Stomach (tissue), 9 donors: ENCODE measurements around the gene HPS1. TPM values are rescaled to one million over a fixed set of nuclear protein-coding genes. Genes with fewer than 3 reads are reported as not detected.

Experiments used
- DNase-seq, 2 donors: peaks; one replicate each; pipeline versions ENCODE4 v3.0.0 to v3.0.0-alpha.2; 2013 to 2019
- H3K27ac ChIP-seq, 5 donors: fragments of 200-600 bp in 4 of 5; sonication (generic) in 4 of 5; one replicate each; pipeline ENCODE4 v1.5.1; 2013 to 2019; ENCODE audit warnings: mild to moderate bottlenecking in 1 of 5, moderate library complexity in 1 of 5
- H3K27me3 ChIP-seq, 3 donors: fragments of 200-600 bp; sonication (generic); one replicate each; pipeline ENCODE4 v1.5.1; 2017 to 2019; ENCODE audit warnings: mixed run types in 1 of 3
- H3K36me3 ChIP-seq, 4 donors: fragments of 200-600 bp; sonication (generic); 1 replicate in 3 of 4; 2 replicates in 1 of 4; pipeline ENCODE4 v1.5.1; 2016 to 2019
- H3K4me1 ChIP-seq, 4 donors: fragments of 200-600 bp; sonication (generic); one replicate each; pipeline ENCODE4 v1.5.1; 2016 to 2019
- H3K4me3 ChIP-seq, 4 donors: fragments of 200-600 bp; sonication (generic) in 3 of 4; one replicate each; pipeline ENCODE4 v1.5.1; 2016 to 2019; ENCODE audit warnings: mild to moderate bottlenecking in 1 of 4
- H3K9me3 ChIP-seq, 4 donors: fragments of 200-600 bp; sonication (generic); one replicate each; pipeline ENCODE4 v1.5.1; 2016 to 2019
- CTCF ChIP-seq, 7 experiments: fragments of 450-650 bp in 4 of 7; fragments of 200-600 bp in 3 of 7; sonication (generic) in 3 of 7; IDR thresholded peaks; one replicate each; pipeline ENCODE4 v1.5.1; 2016 to 2019; ENCODE audit warnings: antibody characterized with exemption in 7 of 7, control low read depth in 2 of 7, mild to moderate bottlenecking in 1 of 7
- EP300 ChIP-seq: sonication (generic); formaldehyde crosslinking; IDR thresholded peaks from one replicate; pipeline ENCODE4 v1.6.1; 2017; ENCODE audit warnings: antibody characterized with exemption
- POLR2A ChIP-seq, 4 donors: fragments of 450-650 bp; IDR thresholded peaks; one replicate each; pipeline ENCODE4 v1.6.1; 2016; ENCODE audit warnings: antibody characterized with exemption in 4 of 4, control low read depth in 2 of 4, mild to moderate bottlenecking in 1 of 4, moderate library complexity in 1 of 4
- POLR2AphosphoS5 ChIP-seq, 3 donors: sonication (generic); formaldehyde crosslinking; IDR thresholded peaks; one replicate each; pipeline ENCODE4 v1.6.1; 2016; ENCODE audit warnings: antibody characterized with exemption in 3 of 3
- WGBS, 5 donors: extraction: QIAGEN DNeasy Blood & Tissue Kit in 3 of 5; methylation state at CpG; one replicate each; pipeline versions ENCODE4 v1.1.5 to v1.1.7; 2013 to 2018; 5-methylcytosine and 5-hydroxymethylcytosine counted together
- intact Hi-C: fragments of 100-400 bp; cut with DNase I; formaldehyde crosslinking; loops from one replicate; pipeline ENCODE4 v1.15.1; 2023; ENCODE audit warnings: low total_unique reads
- polyA plus RNA-seq, 3 donors: library from polyadenylated mRNA; stranded (reverse); fragments of 200-250 nt; gene quantifications; one replicate each; pipeline ENCODE4 v1.2.3, GENCODE V29; 2013
- total RNA-seq, 5 donors: library from RNA; depleted of rRNA; stranded (reverse); fragments of >200 nt; gene quantifications; one replicate each; pipeline versions ENCODE4 v1.1.0 to v1.2.3, GENCODE V29; 2014 to 2016
- donor health status: healthy with polysubstance abuse.
- donor health status: Bipolar disorder and iron deficiency.
- donor health status: healthy.

Gene HPS1
- total and polyA plus RNA-seq, 8 donors, result 15.1 to 140 (median 49.1) TPM

DNA sequence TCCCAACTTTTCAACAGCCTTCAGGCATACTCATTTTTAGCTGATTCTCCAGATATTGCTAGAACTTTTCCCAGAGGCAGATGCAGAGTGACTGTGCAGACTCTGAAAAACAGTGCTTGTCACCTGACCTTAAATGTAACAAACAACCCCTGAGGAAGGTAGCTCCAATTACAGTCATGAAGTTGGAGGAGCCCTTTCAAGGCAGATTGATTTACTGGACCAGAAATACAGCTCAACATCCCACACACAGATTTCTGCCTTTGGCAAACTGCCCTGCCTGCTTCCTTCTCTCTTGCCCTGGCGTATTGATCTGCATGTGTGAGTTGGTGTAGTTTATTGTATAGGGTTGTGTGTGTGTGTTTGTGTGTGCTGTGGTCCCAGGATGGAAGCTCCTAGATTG is 70.2 kb downstream of the HPS1 start:
- Histone ChIP-seq H3K27me3 (no peaks in the 10 kb centered on the region), H3K36me3 (peaks cover 0 to 10% (median 0%) of the 10 kb centered on the region in 4 donors), H3K4me3 (no peak overlapping the region), H3K4me1 (peaks cover 0 to 11% (median 0%) of the 10 kb centered on the region in 4 donors), H3K27ac (no peak overlapping the region), H3K9me3 (peaks cover 0 to 6% (median 5%) of the 10 kb centered on the region in 4 donors)
- intact Hi-C loops, result no loop called here
- 65 to 93% (median 76%) methylated on average over 1 of the region's 1 CpG for WGBS, 5 donors
- no peak for TF ChIP-seq EP300
- no peak for TF ChIP-seq CTCF (IDR thresholded peaks at IDR 0.05)
- no peak for TF ChIP-seq POLR2A (IDR thresholded peaks at IDR 0.05)
- TF ChIP-seq POLR2AphosphoS5 (IDR thresholded peaks at IDR 0.05), result no peak
- no peak for DNase-seq

DNA sequence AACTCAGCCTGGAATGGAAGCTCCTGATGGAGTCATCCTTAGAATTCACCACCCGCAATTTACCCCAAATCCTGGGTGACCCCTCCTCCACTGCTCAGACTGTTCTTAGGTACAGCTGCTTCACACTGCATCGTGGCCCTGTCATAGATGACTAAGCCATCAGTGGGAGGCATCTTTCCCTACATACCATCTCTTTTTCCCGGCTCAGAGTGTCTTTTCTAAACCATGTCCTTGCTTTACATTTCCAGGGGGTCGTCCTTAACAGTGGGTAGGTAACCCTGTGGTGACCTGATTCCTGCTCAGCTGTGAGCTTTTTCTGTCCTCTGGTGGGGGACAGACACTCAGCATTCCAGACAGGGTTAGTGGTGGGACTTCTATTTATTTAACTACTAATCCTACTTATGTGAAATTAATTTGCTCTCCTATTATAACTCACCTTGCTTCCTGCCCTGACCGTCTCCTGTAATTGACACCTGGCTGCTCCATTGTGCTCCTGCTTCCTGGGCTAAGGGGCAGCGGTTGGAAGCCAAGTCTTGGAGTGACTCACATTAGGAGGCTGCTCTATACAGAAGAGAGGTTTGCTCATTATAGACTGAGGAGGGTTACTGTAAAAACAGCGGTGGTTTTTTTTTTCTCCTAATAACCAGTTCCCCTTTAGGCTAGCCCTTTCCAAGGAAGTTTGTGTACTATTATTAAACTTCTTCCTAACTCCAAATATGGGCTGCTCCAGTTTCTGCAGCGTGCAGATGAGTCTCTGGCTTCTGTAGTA is 72.3 kb downstream of the HPS1 start:
- DNase-seq, result no peak
- Histone ChIP-seq H3K36me3 (peaks cover 0 to 9% (median 0%) of the 10 kb centered on the region in 4 donors), H3K27ac (no peak overlapping the region), H3K4me3 (no peak overlapping the region), H3K4me1 (peaks cover 0 to 11% (median 0%) of the 10 kb centered on the region in 4 donors), H3K9me3 (peaks cover 0 to 6% (median 5%) of the 10 kb centered on the region in 4 donors), H3K27me3 (no peaks in the 10 kb centered on the region)
- 43 to 49% (median 46%) methylated on average over 8 of the region's 8 CpGs for WGBS, 5 donors
- intact Hi-C loops, result no loop called here
- TF ChIP-seq CTCF (IDR thresholded peaks at IDR 0.05), result no peak
- TF ChIP-seq EP300, result no peak
- TF ChIP-seq POLR2A (IDR thresholded peaks at IDR 0.05), result no peak
- TF ChIP-seq POLR2AphosphoS5 (IDR thresholded peaks at IDR 0.05), result no peak

DNA sequence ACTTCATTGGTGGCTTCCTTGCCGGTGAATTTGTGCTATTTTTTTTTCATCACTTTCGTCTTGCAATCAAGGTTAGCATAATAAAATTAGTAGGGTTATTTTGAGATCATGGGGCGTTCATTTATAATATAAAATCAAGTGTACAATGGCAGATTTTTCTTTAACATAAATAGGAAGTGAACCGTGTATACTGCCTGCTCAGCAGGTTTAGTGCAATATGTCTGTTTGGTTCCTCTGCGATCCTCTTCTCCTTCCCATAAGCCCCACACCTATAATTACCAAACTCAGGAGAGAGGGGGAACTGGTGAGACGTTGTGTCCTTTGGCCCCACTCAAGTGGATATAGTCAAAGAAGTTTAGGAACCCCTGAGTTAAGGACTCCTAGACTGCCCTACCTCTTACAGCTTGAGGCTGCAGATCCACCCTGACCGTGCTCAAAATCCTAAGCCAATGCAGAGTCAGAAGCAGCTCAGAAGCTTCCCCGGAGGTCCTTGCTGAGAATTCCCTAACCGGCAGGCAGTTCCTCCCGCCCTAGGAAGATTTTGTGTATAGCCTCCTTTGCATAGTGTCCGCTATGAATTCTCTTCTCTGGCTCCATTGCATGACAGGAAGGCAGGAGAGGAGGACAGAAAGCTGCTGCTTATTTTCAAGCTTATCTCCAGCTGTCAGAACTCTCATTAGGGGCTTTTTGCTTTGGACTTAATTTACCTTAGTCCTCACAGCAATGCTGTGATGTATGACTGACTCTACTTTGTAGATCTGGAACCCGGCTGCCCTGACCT is 73.3 kb downstream of the HPS1 start:
- H3K9me3 ChIP-seq, result peaks cover 0 to 6% (median 5%) of the 10 kb centered on the region in 4 donors
- peaks cover 0 to 5% (median 0%) of the 10 kb centered on the region in 4 donors for H3K36me3 ChIP-seq
- H3K4me1 ChIP-seq, result peaks cover 0 to 11% (median 0%) of the 10 kb centered on the region in 4 donors
- WGBS, 5 donors, result 69 to 76% (median 72%) methylated on average over 12 of the region's 12 CpGs
- no peak for DNase-seq
- TF ChIP-seq POLR2A (IDR thresholded peaks at IDR 0.05) (no peak), CTCF (IDR thresholded peaks at IDR 0.05) (no peak), EP300 (no peak), POLR2AphosphoS5 (IDR thresholded peaks at IDR 0.05) (no peak)
- no peak overlapping the region for H3K27ac ChIP-seq
- H3K4me3 ChIP-seq, result no peak overlapping the region
- H3K27me3 ChIP-seq, result no peaks in the 10 kb centered on the region
- intact Hi-C loops, result no loop called here

GRCh38 chr10:98370831-98371820 is 75.6 kb downstream of the HPS1 start:
- Histone ChIP-seq H3K27ac (no peak overlapping the region), H3K27me3 (no peaks in the 10 kb centered on the region), H3K36me3 (no peaks in the 10 kb centered on the region), H3K9me3 (no peaks in the 10 kb centered on the region), H3K4me1 (peaks cover 0 to 11% (median 0%) of the 10 kb centered on the region in 4 donors), H3K4me3 (no peak overlapping the region)
- DNase-seq, result no peak
- 71 to 78% (median 73%) methylated on average over 14 of the region's 14 CpGs for WGBS, 5 donors
- intact Hi-C loops, result no loop called here
- TF ChIP-seq EP300 (no peak), CTCF (IDR thresholded peaks at IDR 0.05) (no peak), POLR2AphosphoS5 (IDR thresholded peaks at IDR 0.05) (no peak), POLR2A (IDR thresholded peaks at IDR 0.05) (no peak)
